Smooth muscle cell (in vitro differentiated cells): ENCODE results near the gene TMCO2. TPM values are rescaled to one million over a fixed set of nuclear protein-coding genes. Genes with fewer than 3 reads are reported as not detected.

Experiments
- DNase-seq: peaks from one replicate; lab custom pipeline; 2025; ENCODE audit not compliant: unreplicated experiment; lab: John Stamatoyannopoulos, UW
- H2AFZ ChIP-seq: fragments of 200-600 bp; sonication (generic); 2 replicates; pipeline ENCODE4 v1.6.0; 2016; ENCODE audit warnings: antibody characterized with exemption, low read depth, mild to moderate bottlenecking
- H3F3A ChIP-seq: fragments of 200-600 bp; sonication (generic); 2 replicates; pipeline ENCODE4 v1.6.0; 2017; ENCODE audit warnings: antibody characterized with exemption, low read depth
- H3K27ac ChIP-seq: fragments of 200-600 bp; sonication (generic); 2 replicates; pipeline ENCODE4 v1.5.1; 2016; ENCODE audit warnings: low read depth, mild to moderate bottlenecking
- H3K27me3 ChIP-seq: fragments of 200-600 bp; sonication (generic); 2 replicates; pipeline ENCODE4 v1.6.1; 2016; ENCODE audit warnings: low read depth, mild to moderate bottlenecking
- H3K36me3 ChIP-seq: fragments of 200-600 bp; sonication (generic); 2 replicates; pipeline ENCODE4 v1.5.1; 2016; ENCODE audit warnings: low read depth
- H3K4me1 ChIP-seq: fragments of 200-600 bp; sonication (generic); 2 replicates; pipeline ENCODE4 v1.5.1; 2016; ENCODE audit warnings: low read depth
- H3K4me2 ChIP-seq: fragments of 200-600 bp; sonication (generic); 2 replicates; pipeline ENCODE4 v1.6.0; 2016; ENCODE audit warnings: mild to moderate bottlenecking
- H3K4me3 ChIP-seq: fragments of 200-600 bp; sonication (generic); 2 replicates; pipeline ENCODE4 v1.5.1; 2016; ENCODE audit warnings: mild to moderate bottlenecking
- H3K79me2 ChIP-seq: fragments of 200-600 bp; sonication (generic); 2 replicates; pipeline ENCODE4 v1.6.0; 2016; ENCODE audit warnings: low read depth, mild to moderate bottlenecking
- H3K9ac ChIP-seq: fragments of 200-600 bp; sonication (generic); 2 replicates; pipeline ENCODE4 v1.6.0; 2016; ENCODE audit warnings: low read depth
- H3K9me3 ChIP-seq: fragments of 200-600 bp; sonication (generic); replicated peaks from 2 replicates; pipeline ENCODE4 v1.5.1; 2016; ENCODE audit warnings: low read depth
- H4K20me1 ChIP-seq: fragments of 200-600 bp; sonication (generic); 2 replicates; pipeline ENCODE4 v1.6.0; 2016; ENCODE audit warnings: low read depth
- CTCF ChIP-seq: fragments of 200-600 bp; sonication (generic); IDR thresholded peaks from 2 replicates; pipeline ENCODE4 v1.5.1; 2017; ENCODE audit warnings: borderline replicate concordance, mild to moderate bottlenecking, antibody characterized with exemption; ENCODE audit not compliant: insufficient read depth, poor library complexity, severe bottlenecking
- WGBS: methylation state at CpG from one replicate; pipeline ENCODE4 v1.1.7; 2016; ENCODE audit warnings: low lambda C conversion rate; 5-methylcytosine and 5-hydroxymethylcytosine counted together
- polyA plus RNA-seq: library from polyadenylated mRNA; unstranded; fragments of >200 nt; fragmentation: Nextera tagmentation; extraction: Ambion mirVana; gene quantifications from 2 replicates; pipeline ENCODE4 v1.2.1, GENCODE V29; 2016
- total RNA-seq: library from RNA; depleted of rRNA; stranded (reverse); fragments of >200 nt; gene quantifications from 2 replicates; pipeline ENCODE4 v1.2.3, GENCODE V29; 2014

TMCO2 gene
- total and polyA plus RNA-seq, 2 experiments from 2014 or later = not detected

- WGBS = under 1% methylated on average over 10 of the region's 10 CpGs
- Histone ChIP-seq H2AFZ (peak overlapping the region; percentile 87), H3K79me2 (peaks cover 44% of the 10 kb centered on the region), H3F3A (no peaks in the 10 kb centered on the region), H4K20me1 (no peaks in the 10 kb centered on the region), H3K27ac (peak overlapping the region; percentile 93), H3K4me1 (peaks cover 15% of the 10 kb centered on the region), H3K9ac (peak overlapping the region; percentile 80), H3K36me3 (peaks cover 14% of the 10 kb centered on the region), H3K27me3 (no peaks in the 10 kb centered on the region), H3K4me3 (peak overlapping the region; percentile 63), H3K4me2 (peak overlapping the region; percentile 97), H3K9me3 (no peaks in the 10 kb centered on the region)
- no peak for DNase-seq
- no peak for TF ChIP-seq CTCF
Measured at GRCh38 chr1:40258445-40258769, 10.7 kb downstream of the TMCO2 start.

GRCh38 chr1:40264354-40264781, 16.6 kb downstream of the TMCO2 start:
- 76% methylated on average over 3 of the region's 3 CpGs for WGBS
- no peaks in the 10 kb centered on the region for H3K4me1 ChIP-seq
- H3K9me3 ChIP-seq = no peaks in the 10 kb centered on the region
- H3K27me3 ChIP-seq = no peaks in the 10 kb centered on the region
- peaks cover 15% of the 10 kb centered on the region for H4K20me1 ChIP-seq
- no peaks in the 10 kb centered on the region for H3F3A ChIP-seq
- H3K36me3 ChIP-seq = peaks cover 25% of the 10 kb centered on the region
- H3K79me2 ChIP-seq = peaks cover 26% of the 10 kb centered on the region
- no peak for DNase-seq
- H2AFZ ChIP-seq = no peak overlapping the region
- no peak overlapping the region for H3K4me2 ChIP-seq
- no peak overlapping the region for H3K9ac ChIP-seq
- no peak for TF ChIP-seq CTCF
- H3K4me3 ChIP-seq = no peak overlapping the region
- H3K27ac ChIP-seq = peak overlapping the region; percentile 53

- Histone ChIP-seq H3K4me1 (no peaks in the 10 kb centered on the region), H4K20me1 (peaks cover 15% of the 10 kb centered on the region), H3K4me2 (no peak overlapping the region), H3K9ac (no peak overlapping the region), H3K27ac (no peak overlapping the region), H2AFZ (no peak overlapping the region), H3K79me2 (peaks cover 21% of the 10 kb centered on the region), H3K9me3 (no peaks in the 10 kb centered on the region), H3K4me3 (no peak overlapping the region), H3F3A (no peaks in the 10 kb centered on the region), H3K36me3 (peaks cover 24% of the 10 kb centered on the region), H3K27me3 (no peaks in the 10 kb centered on the region)
- no peak for TF ChIP-seq CTCF
- DNase-seq = no peak
Measured at GRCh38 chr1:40265298-40265697, 17.6 kb downstream of the TMCO2 start.

GRCh38 chr1:40265919-40266318, 18.2 kb downstream of the TMCO2 start:
- Histone ChIP-seq H3K27me3 (no peaks in the 10 kb centered on the region), H3F3A (no peaks in the 10 kb centered on the region), H3K4me3 (no peak overlapping the region), H3K27ac (peak overlapping the region; percentile 28), H3K9me3 (no peaks in the 10 kb centered on the region), H3K36me3 (peaks cover 17% of the 10 kb centered on the region), H2AFZ (no peak overlapping the region), H3K9ac (no peak overlapping the region), H3K4me2 (no peak overlapping the region), H4K20me1 (peaks cover 15% of the 10 kb centered on the region), H3K79me2 (peaks cover 21% of the 10 kb centered on the region), H3K4me1 (no peaks in the 10 kb centered on the region)
- no peak for TF ChIP-seq CTCF
- no peak for DNase-seq
